Rectal smooth muscle tissue (tissue), 1 donor: Measurements from ENCODE around the gene AK2.
"Not testable (repeated sequence)": the region's sequence is repeated elsewhere in the genome, so short reads cannot be mapped to it uniquely, and the experiment has no call there.

ENCODE experiments used
- H3K27ac ChIP-seq: one replicate; pipeline ENCODE4 v1.7.0; 2013; ENCODE audit warnings: low read depth, low read length, inconsistent platforms
- H3K27me3 ChIP-seq: one replicate; pipeline ENCODE4 v1.7.0; 2013; ENCODE audit warnings: low read length; ENCODE audit not compliant: control insufficient read depth, insufficient read depth
- H3K36me3 ChIP-seq: one replicate; pipeline ENCODE4 v1.7.0; 2013; ENCODE audit warnings: low read length; ENCODE audit not compliant: control insufficient read depth, insufficient read depth
- H3K4me1 ChIP-seq: one replicate; pipeline ENCODE4 v1.7.0; 2013; ENCODE audit warnings: low read length; ENCODE audit not compliant: control insufficient read depth, insufficient read depth
- H3K4me3 ChIP-seq: one replicate; pipeline ENCODE4 v1.7.0; 2013; ENCODE audit warnings: low read length
- H3K9ac ChIP-seq: one replicate; pipeline ENCODE4 v1.7.0; 2013; ENCODE audit warnings: low read length

AK2 gene

DNA sequence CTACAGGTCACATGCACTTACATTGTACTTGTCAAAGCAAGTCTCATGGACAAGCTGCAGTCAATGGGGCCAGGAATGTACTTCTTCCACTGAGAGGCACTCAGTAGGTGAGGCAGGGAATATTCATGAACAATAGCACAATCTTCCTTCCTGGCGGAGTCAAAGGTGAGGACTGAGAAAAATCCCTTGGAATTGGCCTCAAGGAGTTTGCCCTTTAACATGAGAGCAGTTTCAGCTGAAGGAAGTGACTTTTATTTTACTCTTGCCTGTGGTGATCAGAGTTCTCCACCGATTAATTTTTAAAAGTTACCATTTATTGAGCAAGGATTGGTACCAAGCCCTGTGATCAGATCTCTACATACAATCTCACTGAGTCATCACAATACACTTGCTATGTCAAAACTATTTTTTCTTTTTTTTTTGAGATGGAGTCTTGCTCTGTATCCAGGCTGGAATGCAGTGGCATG lies 11.2 kb upstream of the AK2 start:
- no peaks in the 10 kb centered on the region for H3K36me3 ChIP-seq
- H3K4me1 ChIP-seq: no peaks in the 10 kb centered on the region
- no peak overlapping the region for H3K4me3 ChIP-seq
- H3K27ac ChIP-seq: no peak overlapping the region
- H3K9ac ChIP-seq: no peak overlapping the region
- no peaks in the 10 kb centered on the region for H3K27me3 ChIP-seq

DNA sequence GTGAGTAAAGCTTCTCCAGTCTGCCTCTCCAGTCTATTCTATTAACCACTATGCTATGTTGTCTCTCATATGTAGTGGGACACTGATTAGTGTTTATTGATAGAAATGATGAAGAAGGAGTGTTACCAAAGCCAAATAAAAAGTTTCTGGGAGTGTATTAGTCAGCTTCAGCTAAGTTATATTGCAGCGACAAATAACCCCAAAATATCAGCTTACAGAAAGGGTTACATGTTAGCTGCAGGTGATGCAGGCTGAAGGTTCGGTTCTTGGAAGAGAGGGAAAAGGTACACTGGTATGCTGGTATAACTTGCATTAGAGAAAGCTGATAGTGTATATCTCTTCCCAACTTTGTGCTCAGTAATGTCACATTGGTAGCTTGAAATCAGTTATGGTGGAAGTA lies 10.6 kb upstream of the AK2 start:
- Histone ChIP-seq H3K27me3 (no peaks in the 10 kb centered on the region), H3K27ac (no peak overlapping the region), H3K4me3 (no peak overlapping the region), H3K4me1 (no peaks in the 10 kb centered on the region), H3K9ac (no peak overlapping the region), H3K36me3 (no peaks in the 10 kb centered on the region)

DNA sequence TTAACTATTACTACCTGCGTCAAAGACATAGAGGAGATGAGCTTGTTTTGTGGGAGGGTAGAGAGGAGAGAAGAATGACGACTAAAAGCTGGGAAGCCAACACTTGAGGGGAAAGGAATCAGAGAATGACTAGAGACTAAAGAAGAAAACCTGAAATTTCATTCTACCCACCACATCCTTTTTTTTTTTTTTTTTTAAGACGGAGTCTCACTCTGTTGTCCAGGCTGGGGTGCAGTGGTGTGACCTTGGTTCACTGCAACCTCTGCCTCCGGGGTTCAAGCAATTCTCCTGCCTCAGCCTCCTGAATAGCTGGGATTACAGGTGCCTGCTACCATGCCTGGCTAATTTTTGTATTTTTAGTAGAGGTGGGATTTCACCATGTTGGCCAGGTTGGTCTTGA lies 9.6 kb upstream of the AK2 start:
- H3K9ac ChIP-seq, H3K36me3 ChIP-seq, H3K4me3 ChIP-seq, H3K4me1 ChIP-seq, H3K27ac ChIP-seq, H3K27me3 ChIP-seq: not testable (repeated sequence)

DNA sequence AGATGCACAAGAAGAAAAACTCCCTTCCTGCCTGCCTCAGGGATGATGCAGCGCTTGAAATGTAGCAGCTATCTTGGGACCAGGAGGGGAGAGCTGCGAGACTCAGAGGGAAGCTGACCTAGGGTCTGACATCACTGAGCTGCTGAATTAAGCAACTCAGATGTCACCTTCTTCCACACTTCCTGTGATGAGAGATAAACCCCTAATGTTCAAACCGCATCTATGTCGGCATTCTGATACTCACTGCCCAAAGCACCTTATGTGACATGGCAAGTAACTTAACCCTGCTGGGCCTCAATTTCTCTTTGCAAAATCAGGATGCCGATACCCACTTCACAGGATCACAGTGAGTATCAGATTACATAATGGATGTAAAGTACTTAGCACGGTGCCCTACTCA lies 9.1 kb upstream of the AK2 start:
- no peak overlapping the region for H3K4me3 ChIP-seq
- H3K9ac ChIP-seq: no peak overlapping the region
- H3K27me3 ChIP-seq: no peaks in the 10 kb centered on the region
- no peaks in the 10 kb centered on the region for H3K36me3 ChIP-seq
- no peaks in the 10 kb centered on the region for H3K4me1 ChIP-seq
- no peak overlapping the region for H3K27ac ChIP-seq

DNA sequence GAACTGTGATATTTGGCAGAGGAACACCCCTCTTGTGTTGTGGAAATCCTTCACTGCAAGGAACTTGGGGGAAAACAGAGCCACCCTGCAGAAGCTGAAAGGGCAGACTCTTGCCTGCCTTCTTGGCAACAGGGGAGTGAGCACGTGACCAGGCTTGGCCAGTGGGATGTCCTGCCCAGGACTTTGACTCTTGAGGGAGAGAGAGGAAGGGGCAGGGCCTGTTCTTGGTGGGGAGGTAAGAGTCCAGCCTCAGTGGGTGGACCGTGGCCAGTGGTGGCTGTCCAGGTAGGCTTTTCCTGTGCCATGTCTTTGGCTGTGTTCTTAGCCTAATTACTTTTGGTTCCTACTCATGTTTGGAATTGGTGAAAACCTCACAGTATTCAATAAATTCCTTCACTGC lies 8.6 kb upstream of the AK2 start:
- H3K27me3 ChIP-seq: no peaks in the 10 kb centered on the region
- no peak overlapping the region for H3K27ac ChIP-seq
- H3K36me3 ChIP-seq: no peaks in the 10 kb centered on the region
- H3K4me3 ChIP-seq: no peak overlapping the region
- H3K4me1 ChIP-seq: no peaks in the 10 kb centered on the region
- H3K9ac ChIP-seq: no peak overlapping the region

DNA sequence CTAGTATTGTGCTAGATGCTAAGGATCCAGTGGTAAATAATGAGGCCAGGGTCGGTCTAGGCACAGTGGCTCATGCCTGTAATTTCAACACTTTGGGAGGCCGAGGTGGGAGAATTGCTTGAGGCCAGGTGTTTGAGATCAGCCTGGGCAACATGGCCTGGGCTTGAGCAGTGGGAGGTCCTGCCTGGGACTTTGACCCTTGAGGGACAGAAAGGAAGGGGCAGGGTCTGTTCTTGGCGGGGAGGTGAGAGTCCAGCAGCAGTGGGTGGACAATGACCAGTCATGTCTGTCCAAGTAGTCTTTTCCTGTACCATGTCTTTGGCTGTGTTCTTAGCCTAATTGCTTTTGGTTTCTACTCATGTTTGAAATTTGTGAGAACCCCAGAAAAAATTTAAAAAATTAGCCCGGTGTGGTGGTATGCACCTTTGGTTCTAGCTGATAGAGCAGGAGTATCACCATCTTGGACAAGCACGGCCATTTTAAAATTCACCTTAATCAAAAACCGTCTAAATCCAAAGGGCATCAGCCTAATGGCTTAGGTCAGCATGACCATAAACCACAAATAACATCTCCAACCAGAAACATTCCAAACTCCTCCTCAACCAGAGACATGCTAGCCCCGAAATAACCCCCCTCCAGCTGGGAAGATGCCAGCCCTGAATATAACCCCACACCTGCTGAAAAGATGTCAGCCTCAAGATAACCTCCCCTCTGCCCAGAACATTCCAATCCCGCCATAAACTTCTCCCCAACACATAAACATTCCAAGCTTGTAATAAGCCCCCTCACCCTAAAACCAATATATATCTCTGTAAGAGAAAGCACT lies 6.8 kb upstream of the AK2 start:
- Histone ChIP-seq H3K9ac (no peak overlapping the region), H3K36me3 (no peaks in the 10 kb centered on the region), H3K27ac (no peak overlapping the region), H3K4me3 (no peak overlapping the region), H3K4me1 (no peaks in the 10 kb centered on the region), H3K27me3 (no peaks in the 10 kb centered on the region)

DNA sequence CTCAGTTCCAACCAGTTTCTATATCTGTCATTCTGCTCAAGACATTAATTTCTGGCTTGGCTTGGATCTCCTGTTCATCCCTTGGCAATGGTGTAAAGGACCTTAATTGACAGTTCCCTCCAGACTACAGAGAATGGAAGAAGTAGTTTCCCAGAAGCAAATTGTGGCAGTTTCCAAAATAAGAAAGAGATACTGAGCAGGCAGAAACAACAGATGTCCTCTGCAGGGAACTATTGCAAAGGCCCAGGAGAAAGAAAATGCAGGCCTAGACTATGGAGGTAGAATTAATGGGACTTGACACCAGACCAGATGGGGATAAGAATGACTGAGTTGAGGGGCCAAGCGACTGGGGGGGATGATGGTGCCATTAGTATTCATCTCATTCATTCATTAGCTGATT lies 6.1 kb upstream of the AK2 start:
- no peak overlapping the region for H3K27ac ChIP-seq
- H3K4me1 ChIP-seq: no peaks in the 10 kb centered on the region
- no peaks in the 10 kb centered on the region for H3K27me3 ChIP-seq
- H3K9ac ChIP-seq: no peak overlapping the region
- no peak overlapping the region for H3K4me3 ChIP-seq
- no peaks in the 10 kb centered on the region for H3K36me3 ChIP-seq

DNA sequence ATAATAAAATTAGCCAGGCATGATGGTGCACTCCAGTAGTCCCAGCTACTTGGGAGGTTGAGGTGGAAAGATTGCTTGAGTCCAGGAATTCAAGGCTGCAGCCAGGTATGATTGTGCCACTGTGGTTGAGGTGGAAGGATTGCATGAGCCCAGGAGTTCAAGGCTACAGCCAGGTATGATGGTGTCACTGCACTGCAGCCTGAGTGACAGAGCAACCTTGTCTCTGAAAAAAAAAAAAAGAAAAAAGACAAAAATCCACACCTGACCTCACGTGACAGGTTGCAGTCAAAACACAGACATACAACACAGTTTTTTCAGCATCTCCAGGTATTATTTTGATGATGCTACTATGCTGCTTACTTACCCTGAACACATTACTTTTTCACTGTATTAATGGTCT lies 4.3 kb upstream of the AK2 start:
- H3K36me3 ChIP-seq: no peaks in the 10 kb centered on the region
- H3K9ac ChIP-seq: no peak overlapping the region
- H3K4me1 ChIP-seq: peaks cover 3% of the 10 kb centered on the region
- no peaks in the 10 kb centered on the region for H3K27me3 ChIP-seq
- H3K4me3 ChIP-seq: no peak overlapping the region
- H3K27ac ChIP-seq: no peak overlapping the region

DNA sequence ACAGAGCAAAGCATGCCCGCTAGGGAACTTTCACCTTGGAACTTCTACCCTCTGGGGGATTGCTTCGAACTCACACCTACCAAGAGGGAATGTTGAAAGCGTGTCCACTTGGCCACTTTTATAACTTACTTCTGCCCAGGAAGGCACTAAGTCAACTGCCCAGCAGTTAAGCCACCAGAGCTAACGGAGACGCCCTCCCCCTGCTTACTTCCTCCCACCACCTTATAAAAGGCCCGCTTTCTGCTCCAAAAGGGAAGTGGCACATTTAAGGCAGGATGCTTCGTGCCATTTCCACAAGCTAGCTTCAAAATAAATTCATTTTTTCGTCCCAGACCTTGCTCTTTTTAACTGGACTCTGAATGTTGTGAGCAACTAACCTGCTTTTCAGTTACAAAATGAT lies 3.2 kb upstream of the AK2 start:
- Histone ChIP-seq H3K36me3 (no peaks in the 10 kb centered on the region), H3K4me3 (no peak overlapping the region), H3K27me3 (no peaks in the 10 kb centered on the region), H3K4me1 (peaks cover 5% of the 10 kb centered on the region), H3K27ac (no peak overlapping the region), H3K9ac (no peak overlapping the region)

DNA sequence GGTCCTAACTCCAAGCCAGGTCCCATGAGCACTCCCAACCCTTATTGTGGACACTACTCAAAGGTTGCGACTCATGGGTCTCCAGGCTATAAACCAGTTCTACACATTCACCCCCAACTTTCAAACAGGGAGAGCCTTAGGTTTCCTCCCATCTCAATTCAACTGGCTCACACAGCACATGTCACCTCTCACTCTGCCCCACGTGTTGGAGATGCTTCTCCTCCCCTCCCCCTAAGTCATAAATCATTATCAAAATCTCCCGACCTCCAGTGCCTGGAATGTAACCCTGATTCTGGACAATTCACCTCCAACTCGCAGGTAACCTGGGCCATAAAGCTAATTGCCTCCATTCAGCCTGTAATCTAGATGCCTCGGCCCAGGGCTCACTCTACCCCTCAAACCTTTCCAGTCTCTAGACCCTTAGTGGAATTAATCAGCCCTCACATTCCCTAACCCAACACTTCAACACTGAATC lies 595 bp downstream of the AK2 start:
- Histone ChIP-seq H3K36me3 (no peaks in the 10 kb centered on the region), H3K27ac (peak overlapping the region; percentile 70), H3K27me3 (no peaks in the 10 kb centered on the region), H3K4me3 (peak overlapping the region; percentile 92), H3K4me1 (peaks cover 5% of the 10 kb centered on the region), H3K9ac (peak overlapping the region; percentile 82)

DNA sequence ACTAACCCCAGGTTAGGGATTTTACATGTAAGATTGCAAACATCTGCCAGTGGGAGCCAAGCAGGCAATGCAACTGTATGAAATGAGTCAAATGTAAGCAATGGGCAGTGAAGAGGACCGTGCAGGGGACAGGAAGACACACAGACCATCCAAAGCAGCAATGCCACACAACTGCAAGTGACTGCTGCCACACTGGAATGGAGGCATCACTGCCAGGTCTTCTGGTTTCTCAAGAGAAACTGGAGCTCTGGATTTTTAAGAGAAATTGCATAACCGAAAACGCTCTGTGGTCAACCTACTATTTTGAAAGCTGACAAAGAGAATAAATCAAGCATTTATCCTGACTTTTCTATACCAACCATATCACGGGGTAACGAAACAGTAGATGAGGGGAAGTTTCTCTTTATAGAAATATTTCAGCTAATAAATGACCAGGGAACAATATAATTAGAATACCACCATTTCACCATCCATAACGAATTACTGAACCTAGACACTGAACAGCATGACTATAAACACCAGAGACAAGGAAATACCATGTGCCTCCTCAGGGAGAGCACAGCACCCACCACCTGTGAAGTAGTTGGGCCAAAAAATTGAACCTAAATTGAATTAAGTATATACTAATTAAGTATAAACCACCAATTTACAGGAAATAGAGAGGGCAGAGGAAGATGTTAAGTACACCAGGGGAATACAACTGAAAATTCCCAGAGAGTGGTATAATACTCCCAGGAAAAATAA lies 4.4 kb downstream of the AK2 start:
- no peak overlapping the region for H3K27ac ChIP-seq
- no peak overlapping the region for H3K4me3 ChIP-seq
- peaks cover 5% of the 10 kb centered on the region for H3K4me1 ChIP-seq
- H3K27me3 ChIP-seq: no peaks in the 10 kb centered on the region
- H3K36me3 ChIP-seq: no peaks in the 10 kb centered on the region
- no peak overlapping the region for H3K9ac ChIP-seq

DNA sequence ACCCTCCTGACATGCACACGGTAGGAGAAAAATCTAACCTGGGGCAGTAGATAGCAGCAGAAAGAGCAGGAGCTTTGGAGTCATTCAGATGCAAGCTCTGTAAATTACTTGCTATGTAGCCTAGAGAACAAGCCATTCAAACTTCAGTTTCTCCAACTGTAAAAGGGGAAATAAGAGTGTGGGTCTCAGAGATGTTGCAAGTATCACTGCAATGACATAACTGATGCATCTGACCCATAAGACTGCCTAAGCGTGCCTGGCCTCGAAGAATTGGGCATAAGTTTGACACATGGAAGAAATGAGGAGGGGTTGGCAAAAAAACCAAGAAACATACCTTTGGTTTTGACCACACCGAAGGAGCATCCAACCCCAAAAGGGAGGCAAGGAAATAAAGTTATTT lies 5.2 kb downstream of the AK2 start:
- Histone ChIP-seq H3K4me1 (peaks cover 5% of the 10 kb centered on the region), H3K27me3 (no peaks in the 10 kb centered on the region), H3K36me3 (no peaks in the 10 kb centered on the region), H3K4me3 (no peak overlapping the region), H3K9ac (no peak overlapping the region), H3K27ac (no peak overlapping the region)

DNA sequence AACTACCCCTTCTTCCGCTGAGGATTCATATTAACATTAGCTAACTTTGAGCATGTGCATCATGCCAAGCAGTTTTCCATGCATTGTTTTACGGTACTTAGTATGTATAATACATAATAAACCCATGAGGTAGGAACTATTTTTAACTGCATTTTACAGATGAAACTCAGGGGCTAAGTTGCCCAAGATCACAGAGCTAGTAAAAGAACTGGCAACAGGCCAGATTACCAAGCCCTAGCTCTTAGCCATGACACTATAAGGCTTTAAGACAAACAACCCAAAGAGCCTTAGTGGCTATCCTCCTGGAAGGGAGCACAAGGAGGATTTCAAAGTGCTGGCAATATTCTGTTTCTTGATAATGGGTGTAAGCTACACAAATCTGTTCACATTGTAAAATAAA lies 6.1 kb downstream of the AK2 start:
- Histone ChIP-seq H3K4me1 (no peaks in the 10 kb centered on the region), H3K27ac (no peak overlapping the region), H3K4me3 (no peak overlapping the region), H3K27me3 (no peaks in the 10 kb centered on the region), H3K36me3 (no peaks in the 10 kb centered on the region), H3K9ac (no peak overlapping the region)
